ENCODE data around the gene ST3GAL2. TPM values are rescaled to one million over a fixed set of nuclear protein-coding genes. Genes with fewer than 3 reads are reported as not detected.

The ST3GAL2 gene
- total RNA-seq, 2 experiments from 2014 or later = 44.6 to 61.0 TPM

DNA sequence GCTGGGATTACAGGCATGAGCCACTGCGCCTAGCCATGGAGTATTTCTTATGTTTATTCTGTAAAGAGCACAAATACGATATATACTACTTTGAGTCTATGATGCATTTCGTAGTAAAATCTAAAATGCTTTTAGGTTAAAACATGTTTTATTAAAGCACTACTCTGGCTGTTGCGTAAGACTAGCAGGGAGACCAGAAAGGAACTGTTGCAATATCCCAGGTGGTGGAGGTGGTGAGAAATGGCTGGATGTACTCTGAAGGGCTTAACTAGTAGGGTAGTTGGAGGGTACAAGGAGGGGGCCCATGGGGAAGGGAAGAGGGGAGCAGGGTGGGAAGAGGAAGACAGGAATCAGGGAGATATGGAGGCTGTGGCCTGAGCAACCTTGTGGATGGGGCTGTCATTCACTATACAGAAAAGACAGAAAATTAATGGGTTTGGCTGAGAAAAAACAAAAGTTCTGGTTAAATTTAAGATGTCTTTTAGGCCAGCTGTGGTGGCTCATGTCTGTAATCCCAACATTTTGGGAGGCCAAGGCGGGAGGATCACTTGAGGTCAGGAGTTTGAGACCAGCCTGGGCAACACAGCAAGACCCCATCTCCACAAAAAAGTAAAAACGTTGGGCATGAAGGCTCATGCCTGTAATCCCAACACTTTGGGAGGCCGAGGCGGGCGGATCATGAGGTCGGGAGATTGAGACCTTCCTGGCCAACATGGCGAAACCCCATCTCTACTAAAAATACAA lies 35.8 kb downstream of the ST3GAL2 start:
- Histone ChIP-seq H3K9me2 (ENCODE audit: insufficient read depth, low read length) (no peaks in the 10 kb centered on the region), H3K27ac (ENCODE audit: low read depth, low read length, poor library complexity, severe bottlenecking) (peak overlapping the region; percentile 96), H3K79me2 (ENCODE audit: insufficient read depth, low read depth, low read length) (peaks cover 64% of the 10 kb centered on the region), H4K20me1 (ENCODE audit: insufficient read depth, low read length) (no peaks in the 10 kb centered on the region), H3K4me1 (ENCODE audit: insufficient read depth, low read length, poor library complexity, severe bottlenecking) (peaks cover 72% of the 10 kb centered on the region), H3K36me3 (ENCODE audit: insufficient read depth, low read length) (peaks cover 47% of the 10 kb centered on the region), H3K4me2 (ENCODE audit: low read length) (peak overlapping the region; percentile 92), H3K4me3 (ENCODE audit: low read depth, low read length, poor library complexity, severe bottlenecking) (no peak overlapping the region), H2AFZ (ENCODE audit: low read length) (no peak overlapping the region), H3K9me3 (ENCODE audit: low read length) (no peaks in the 10 kb centered on the region)
- TF ChIP-seq, protein P1, sequence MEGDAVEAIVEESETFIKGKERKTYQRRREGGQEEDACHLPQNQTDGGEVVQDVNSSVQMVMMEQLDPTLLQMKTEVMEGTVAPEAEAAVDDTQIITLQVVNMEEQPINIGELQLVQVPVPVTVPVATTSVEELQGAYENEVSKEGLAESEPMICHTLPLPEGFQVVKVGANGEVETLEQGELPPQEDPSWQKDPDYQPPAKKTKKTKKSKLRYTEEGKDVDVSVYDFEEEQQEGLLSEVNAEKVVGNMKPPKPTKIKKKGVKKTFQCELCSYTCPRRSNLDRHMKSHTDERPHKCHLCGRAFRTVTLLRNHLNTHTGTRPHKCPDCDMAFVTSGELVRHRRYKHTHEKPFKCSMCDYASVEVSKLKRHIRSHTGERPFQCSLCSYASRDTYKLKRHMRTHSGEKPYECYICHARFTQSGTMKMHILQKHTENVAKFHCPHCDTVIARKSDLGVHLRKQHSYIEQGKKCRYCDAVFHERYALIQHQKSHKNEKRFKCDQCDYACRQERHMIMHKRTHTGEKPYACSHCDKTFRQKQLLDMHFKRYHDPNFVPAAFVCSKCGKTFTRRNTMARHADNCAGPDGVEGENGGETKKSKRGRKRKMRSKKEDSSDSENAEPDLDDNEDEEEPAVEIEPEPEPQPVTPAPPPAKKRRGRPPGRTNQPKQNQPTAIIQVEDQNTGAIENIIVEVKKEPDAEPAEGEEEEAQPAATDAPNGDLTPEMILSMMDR (conservative IDR thresholded peaks at IDR 0.05; ENCODE audit: low read length) = no peak
- TF ChIP-seq EZH2phosphoT487 (IDR thresholded peaks at IDR 0.05; ENCODE audit: borderline replicate concordance, low read depth, low read length) = no peak
- no TSS peak for BruUV-seq (replicated peaks)
- CTCF ChIA-PET (ENCODE audit: unreplicated experiment) = no interaction called here
- POLR2A ChIA-PET = interaction anchor here (0.6 to 2.3 kb wide), 14 partner anchors 9 to 1264 kb away, joined by 3 to 10 read pairs (median 3); partner anchors contain the start of genes AARS1 and FCSK
- intact Hi-C loops (cut with micrococcal nuclease; ENCODE audit: unreplicated experiment) = loop anchor here (5.0 kb wide), 1 partner anchor 119 kb away; the partner anchor contains the start of genes COG4 and SF3B3
- no peak for DNase-seq (ENCODE audit: low spot score)

DNA sequence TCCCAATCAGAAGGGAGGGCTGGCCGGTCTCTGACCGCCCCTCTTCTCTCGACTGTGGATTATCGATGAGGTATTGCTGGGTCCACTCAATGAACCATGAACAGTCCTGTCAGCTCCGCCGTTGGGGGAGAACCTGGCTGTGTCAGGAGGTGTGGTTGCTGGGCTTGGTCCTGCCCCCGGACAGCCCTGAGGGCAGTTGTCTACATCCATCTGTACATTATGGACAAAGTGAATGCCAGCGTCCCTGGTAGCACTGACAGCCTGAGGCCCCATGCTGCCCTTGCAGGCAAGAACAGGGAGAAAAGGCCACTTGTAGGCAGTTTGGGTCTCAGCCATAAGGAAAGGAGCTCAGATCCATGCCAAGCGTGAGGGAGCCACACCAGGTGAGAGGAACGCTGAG lies 38.9 kb downstream of the ST3GAL2 start:
- no peak for TF ChIP-seq EZH2phosphoT487 (IDR thresholded peaks at IDR 0.05; ENCODE audit: borderline replicate concordance, low read depth, low read length)
- TF ChIP-seq, protein P1 (conservative IDR thresholded peaks at IDR 0.05; ENCODE audit: low read length) = no peak
- H3K36me3 ChIP-seq (ENCODE audit: insufficient read depth, low read length) = peaks cover 60% of the 10 kb centered on the region
- H4K20me1 ChIP-seq (ENCODE audit: insufficient read depth, low read length) = no peaks in the 10 kb centered on the region
- no peak overlapping the region for H3K4me3 ChIP-seq (ENCODE audit: low read depth, low read length, poor library complexity, severe bottlenecking)
- BruUV-seq (replicated peaks) = no TSS peak
- POLR2A ChIA-PET = interaction anchor here (0.7 to 1.8 kb wide), 5 partner anchors 9 to 56 kb away, joined by 3 to 6 read pairs (median 3); no protein-coding TSS in a partner anchor
- DNase-seq (ENCODE audit: low spot score) = no peak
- H3K27ac ChIP-seq (ENCODE audit: low read depth, low read length, poor library complexity, severe bottlenecking) = no peak overlapping the region
- CTCF ChIA-PET (ENCODE audit: unreplicated experiment) = no interaction called here
- H3K4me2 ChIP-seq (ENCODE audit: low read length) = no peak overlapping the region
- H2AFZ ChIP-seq (ENCODE audit: low read length) = no peak overlapping the region
- peaks cover 46% of the 10 kb centered on the region for H3K4me1 ChIP-seq (ENCODE audit: insufficient read depth, low read length, poor library complexity, severe bottlenecking)
- no peaks in the 10 kb centered on the region for H3K9me2 ChIP-seq (ENCODE audit: insufficient read depth, low read length)
- peaks cover 34% of the 10 kb centered on the region for H3K79me2 ChIP-seq (ENCODE audit: insufficient read depth, low read depth, low read length)
- intact Hi-C loops (cut with micrococcal nuclease; ENCODE audit: unreplicated experiment) = loop anchor here (5.0 kb wide), 1 partner anchor 122 kb away; the partner anchor contains the start of genes COG4 and SF3B3
- H3K9me3 ChIP-seq (ENCODE audit: low read length) = no peaks in the 10 kb centered on the region

- peaks cover 31% of the 10 kb centered on the region for H3K79me2 ChIP-seq (ENCODE audit: insufficient read depth, low read depth, low read length)
- H3K4me2 ChIP-seq (ENCODE audit: low read length) = no peak overlapping the region
- H2AFZ ChIP-seq (ENCODE audit: low read length) = no peak overlapping the region
- peaks cover 63% of the 10 kb centered on the region for H3K36me3 ChIP-seq (ENCODE audit: insufficient read depth, low read length)
- H3K4me1 ChIP-seq (ENCODE audit: insufficient read depth, low read length, poor library complexity, severe bottlenecking) = peaks cover 40% of the 10 kb centered on the region
- no peaks in the 10 kb centered on the region for H3K9me2 ChIP-seq (ENCODE audit: insufficient read depth, low read length)
- ChIA-PET CTCF (ENCODE audit: unreplicated experiment) (no interaction called here), POLR2A (interaction anchor here (0.9 to 1.2 kb wide), 3 partner anchors 9 to 19 kb away, joined by 3 read pairs; no protein-coding TSS in a partner anchor)
- no peak overlapping the region for H3K27ac ChIP-seq (ENCODE audit: low read depth, low read length, poor library complexity, severe bottlenecking)
- no peak for DNase-seq (ENCODE audit: low spot score)
- no TSS peak for BruUV-seq (replicated peaks)
- TF ChIP-seq, protein P1 (conservative IDR thresholded peaks at IDR 0.05; ENCODE audit: low read length) = no peak
- no peak for TF ChIP-seq EZH2phosphoT487 (IDR thresholded peaks at IDR 0.05; ENCODE audit: borderline replicate concordance, low read depth, low read length)
- H4K20me1 ChIP-seq (ENCODE audit: insufficient read depth, low read length) = no peaks in the 10 kb centered on the region
- intact Hi-C loops (cut with micrococcal nuclease; ENCODE audit: unreplicated experiment) = no loop called here
- no peak overlapping the region for H3K4me3 ChIP-seq (ENCODE audit: low read depth, low read length, poor library complexity, severe bottlenecking)
- H3K9me3 ChIP-seq (ENCODE audit: low read length) = no peaks in the 10 kb centered on the region
Measured at GRCh38 chr16:70399381-70399780, 39.5 kb downstream of the ST3GAL2 start.

Data from OCI-LY7 (cell line).